ENCODE measurements around the gene GRID1. TPM values are rescaled to one million over a fixed set of nuclear protein-coding genes. Genes with fewer than 3 reads are reported as not detected.

GRID1 gene
- total and polyA plus RNA-seq, 2 experiments from 2014 or later = not detected

DNA sequence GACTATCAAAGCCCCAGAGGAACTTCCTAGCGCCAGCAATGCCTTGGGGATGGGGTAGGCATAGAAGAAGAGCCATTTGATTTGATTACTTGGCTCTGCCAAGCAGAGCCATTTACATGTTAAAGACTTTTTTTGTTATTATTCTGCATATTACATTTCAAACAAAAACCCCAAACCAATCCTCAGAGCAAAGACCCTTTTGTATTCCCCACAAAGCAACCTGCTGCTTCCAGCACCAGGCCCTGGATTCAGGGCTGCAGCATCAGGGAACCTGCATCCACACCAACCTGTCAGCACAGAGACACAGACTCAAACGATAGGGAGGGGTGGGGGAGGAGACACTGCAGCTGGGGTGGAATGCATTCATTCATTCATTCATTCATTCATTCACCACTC lies 73.2 kb downstream of the GRID1 start:
- in situ Hi-C loops (cut with MboI) = no loop called here
- no peak for DNase-seq
- H3K4me3 ChIP-seq = no peak overlapping the region
- no peak overlapping the region for H3K27ac ChIP-seq
- H3K9me3 ChIP-seq (ENCODE audit: low read depth) = no peaks in the 10 kb centered on the region
- 17 to 18% methylated on average over 2 of the region's 2 CpGs for WGBS, 2 experiments (ENCODE audit: low coverage in 1 of 2, low lambda C conversion rate in 2 of 2, missing lambda C conversion rate in 2 of 2)
- H3F3A ChIP-seq (ENCODE audit: insufficient read depth) = no peaks in the 10 kb centered on the region
- H2AFZ ChIP-seq = no peak overlapping the region
- H3K27me3 ChIP-seq (replicated peaks; ENCODE audit: insufficient read depth) = no peaks in the 10 kb centered on the region
- H3K79me2 ChIP-seq (ENCODE audit: insufficient read depth) = no peaks in the 10 kb centered on the region
- H4K20me1 ChIP-seq (ENCODE audit: insufficient read depth) = no peaks in the 10 kb centered on the region
- H3K9ac ChIP-seq = no peak overlapping the region
- TF ChIP-seq EZH2phosphoT487 (IDR thresholded peaks at IDR 0.05; ENCODE audit: insufficient read depth, low read depth) (no peak), EZH2 (IDR thresholded peaks at IDR 0.05; ENCODE audit: insufficient read depth, poor library complexity, severe bottlenecking) (no peak)
- H3K4me1 ChIP-seq (ENCODE audit: insufficient read depth) = no peaks in the 10 kb centered on the region
- H3K9me2 ChIP-seq (ENCODE audit: insufficient read depth) = no peaks in the 10 kb centered on the region
- H3K36me3 ChIP-seq (ENCODE audit: low read depth) = no peaks in the 10 kb centered on the region
- H3K4me2 ChIP-seq (ENCODE audit: unreplicated experiment) = no peak overlapping the region

GRCh38 chr10:86292462-86293395 lies 73.9 kb downstream of the GRID1 start:
- WGBS, 2 experiments (ENCODE audit: low coverage in 1 of 2, low lambda C conversion rate in 2 of 2, missing lambda C conversion rate in 2 of 2) = 43 to 50% methylated on average over 12 to 13 of the region's 13 CpGs
- DNase-seq = no peak
- no peak overlapping the region for H3K4me3 ChIP-seq
- H3F3A ChIP-seq (ENCODE audit: insufficient read depth) = no peaks in the 10 kb centered on the region
- no peak overlapping the region for H3K9ac ChIP-seq
- no peaks in the 10 kb centered on the region for H3K9me2 ChIP-seq (ENCODE audit: insufficient read depth)
- H3K27ac ChIP-seq = no peak overlapping the region
- H3K4me1 ChIP-seq (ENCODE audit: insufficient read depth) = no peaks in the 10 kb centered on the region
- H2AFZ ChIP-seq = no peak overlapping the region
- no peaks in the 10 kb centered on the region for H3K36me3 ChIP-seq (ENCODE audit: low read depth)
- in situ Hi-C loops (cut with MboI) = no loop called here
- no peaks in the 10 kb centered on the region for H3K79me2 ChIP-seq (ENCODE audit: insufficient read depth)
- H4K20me1 ChIP-seq (ENCODE audit: insufficient read depth) = no peaks in the 10 kb centered on the region
- no peak for TF ChIP-seq EZH2phosphoT487 (IDR thresholded peaks at IDR 0.05; ENCODE audit: insufficient read depth, low read depth)
- no peak for TF ChIP-seq EZH2 (IDR thresholded peaks at IDR 0.05; ENCODE audit: insufficient read depth, poor library complexity, severe bottlenecking)
- no peaks in the 10 kb centered on the region for H3K27me3 ChIP-seq (replicated peaks; ENCODE audit: insufficient read depth)
- no peaks in the 10 kb centered on the region for H3K9me3 ChIP-seq (ENCODE audit: low read depth)
- H3K4me2 ChIP-seq (ENCODE audit: unreplicated experiment) = no peak overlapping the region

DNA sequence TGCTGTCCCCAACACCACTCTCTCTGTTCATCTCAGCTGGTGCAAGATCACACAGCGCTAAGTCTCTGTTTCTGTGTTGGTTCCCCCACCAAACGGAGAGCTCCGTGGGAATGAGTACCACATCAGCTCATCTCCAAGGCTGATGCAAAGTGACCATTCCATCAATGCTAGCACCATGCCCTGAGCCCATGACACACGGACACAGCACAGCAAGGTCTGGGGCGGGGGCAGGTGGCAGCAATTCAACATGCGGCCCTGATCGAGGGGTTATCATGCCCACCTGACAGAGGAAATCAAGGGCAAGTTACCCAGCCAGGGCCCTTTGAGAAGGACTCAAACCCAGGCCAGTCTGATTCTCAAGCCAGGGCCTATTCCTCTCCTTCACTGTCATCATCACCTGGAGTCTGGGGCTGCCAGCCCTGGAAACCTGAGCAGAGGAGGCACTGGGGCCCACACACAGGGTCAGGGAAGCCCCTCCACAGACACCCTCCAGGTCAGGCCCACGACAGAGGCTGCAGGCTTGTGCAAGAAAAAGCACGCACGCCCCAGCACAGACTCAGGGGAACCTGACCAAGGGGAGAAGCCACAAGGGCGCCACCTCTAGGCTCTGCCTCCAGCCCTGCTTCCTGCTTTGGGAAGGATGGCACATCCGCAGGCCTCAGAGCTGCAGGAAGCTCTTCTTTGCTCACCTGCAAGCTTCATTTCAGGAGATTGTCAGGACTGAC lies 74.8 kb downstream of the GRID1 start:
- TF ChIP-seq EZH2 (IDR thresholded peaks at IDR 0.05; ENCODE audit: insufficient read depth, poor library complexity, severe bottlenecking) = no peak
- TF ChIP-seq EZH2phosphoT487 (IDR thresholded peaks at IDR 0.05; ENCODE audit: insufficient read depth, low read depth) = no peak
- H3K9me2 ChIP-seq (ENCODE audit: insufficient read depth) = no peaks in the 10 kb centered on the region
- no peaks in the 10 kb centered on the region for H3K79me2 ChIP-seq (ENCODE audit: insufficient read depth)

GRCh38 chr10:86290933-86291615 lies 75.5 kb downstream of the GRID1 start:
- Histone ChIP-seq H3K9me3 (ENCODE audit: low read depth) (no peaks in the 10 kb centered on the region), H3F3A (ENCODE audit: insufficient read depth) (no peaks in the 10 kb centered on the region), H3K4me1 (ENCODE audit: insufficient read depth) (no peaks in the 10 kb centered on the region), H3K27me3 (replicated peaks; ENCODE audit: insufficient read depth) (no peaks in the 10 kb centered on the region), H4K20me1 (ENCODE audit: insufficient read depth) (no peaks in the 10 kb centered on the region), H3K9me2 (ENCODE audit: insufficient read depth) (no peaks in the 10 kb centered on the region), H2AFZ (no peak overlapping the region), H3K4me2 (ENCODE audit: unreplicated experiment) (no peak overlapping the region), H3K36me3 (ENCODE audit: low read depth) (no peaks in the 10 kb centered on the region), H3K79me2 (ENCODE audit: insufficient read depth) (no peaks in the 10 kb centered on the region), H3K4me3 (no peak overlapping the region), H3K27ac (no peak overlapping the region), H3K9ac (no peak overlapping the region)
- WGBS, 2 experiments (ENCODE audit: low coverage in 1 of 2, low lambda C conversion rate in 2 of 2, missing lambda C conversion rate in 2 of 2) = 40 to 43% methylated on average over 9 of the region's 9 CpGs
- in situ Hi-C loops (cut with MboI) = no loop called here
- TF ChIP-seq EZH2phosphoT487 (IDR thresholded peaks at IDR 0.05; ENCODE audit: insufficient read depth, low read depth) = no peak
- no peak for TF ChIP-seq EZH2 (IDR thresholded peaks at IDR 0.05; ENCODE audit: insufficient read depth, poor library complexity, severe bottlenecking)
- no peak for DNase-seq

More for the DNA sequence above, 74.8 kb downstream of the GRID1 start:
- no peak overlapping the region for H3K27ac ChIP-seq
- no peaks in the 10 kb centered on the region for H3F3A ChIP-seq (ENCODE audit: insufficient read depth)
- H2AFZ ChIP-seq = no peak overlapping the region
- no peaks in the 10 kb centered on the region for H3K27me3 ChIP-seq (replicated peaks; ENCODE audit: insufficient read depth)
- H4K20me1 ChIP-seq (ENCODE audit: insufficient read depth) = no peaks in the 10 kb centered on the region
- H3K4me1 ChIP-seq (ENCODE audit: insufficient read depth) = no peaks in the 10 kb centered on the region
- no peaks in the 10 kb centered on the region for H3K36me3 ChIP-seq (ENCODE audit: low read depth)
- 42 to 44% methylated on average over 12 of the region's 12 CpGs for WGBS, 2 experiments (ENCODE audit: low coverage in 1 of 2, low lambda C conversion rate in 2 of 2, missing lambda C conversion rate in 2 of 2)
- H3K4me3 ChIP-seq = no peak overlapping the region
- in situ Hi-C loops (cut with MboI) = no loop called here
- no peak overlapping the region for H3K9ac ChIP-seq
- no peak overlapping the region for H3K4me2 ChIP-seq (ENCODE audit: unreplicated experiment)
- no peak for DNase-seq
- H3K9me3 ChIP-seq (ENCODE audit: low read depth) = no peaks in the 10 kb centered on the region
